GM12878 (cell line): Measurements from ENCODE around the gene MAP4. TPM values are rescaled to one million over a fixed set of nuclear protein-coding genes. Genes with fewer than 3 reads are reported as not detected.
A peak's percentile ranks its signal among the peaks of the same experiment; 100 is the strongest.

Source experiments
- ATAC-seq: fragments of 200-7000 bp; cut with Tn5 transposase; 3 replicates; pipeline ENCODE4 v1.9.1; 2020; ENCODE audit warnings: mild to moderate bottlenecking, moderate library complexity
- BruUV-seq: library from RNA; stranded (reverse); fragments of 400-500 nt; replicated peaks from 2 replicates; lab custom pipeline; 2021; lab: Mats Ljungman, UMichigan
- CTCF ChIA-PET: fragments of 300-600 bp; sonication (Branson Sonifier 250); formaldehyde crosslinking; extraction: SDS; loops from one replicate; lab custom pipeline; 2021; ENCODE audit warnings: inconsistent platforms; lab: Yijun Ruan, JAX
- POLR2A ChIA-PET: fragments of 350-600 bp; formaldehyde crosslinking; extraction: SDS; loops from one replicate; lab custom pipeline; 2021; ENCODE audit warnings: inconsistent platforms; lab: Charles Lee
- RAD21 ChIA-PET: fragments of 300-600 bp; sonication (Branson Sonifier 250); formaldehyde crosslinking; loops from one replicate; lab custom pipeline; 2023; ENCODE audit warnings: antibody characterized with exemption; ENCODE audit not compliant: unreplicated experiment; lab: Charles Lee
- SMC1A ChIA-PET: fragments of 300-600 bp; sonication (Branson Sonifier 250); formaldehyde crosslinking; loops from one replicate; lab custom pipeline; 2023; ENCODE audit not compliant: unreplicated experiment, uncharacterized antibody; lab: Charles Lee
- DNase-seq: peaks from one replicate; pipeline ENCODE4 v3.0.0-alpha.2; 2011; ENCODE audit warnings: low read depth, low spot score
- FAIRE-seq: peaks from 3 replicates; lab custom pipeline; 2011; peaks lifted over from hg19 to GRCh38; lab: Jason Lieb, UNC
- H2AFZ ChIP-seq: 2 replicates; pipeline ENCODE4 v1.6.0; 2011; ENCODE audit warnings: low read depth, low read length, control low read depth; ENCODE audit not compliant: control insufficient read depth
- H3K27ac ChIP-seq: 2 replicates; pipeline ENCODE4 v1.5.1; 2011; ENCODE audit warnings: control low read depth; ENCODE audit not compliant: control insufficient read depth, insufficient read depth
- H3K27me3 ChIP-seq, 2 experiments: replicated peaks in 1 of 2; 2 replicates each; pipeline versions ENCODE4 v1.6.0 to v1.6.1; 2011; ENCODE audit warnings: low read length in 1 of 2; ENCODE audit not compliant: control insufficient read depth in 2 of 2, insufficient read depth in 2 of 2
- H3K36me3 ChIP-seq, 2 experiments: 2 replicates each; pipeline ENCODE4 v1.5.1; 2011; ENCODE audit warnings: low read length in 1 of 2; ENCODE audit not compliant: control insufficient read depth in 2 of 2, insufficient read depth in 2 of 2
- H3K4me1 ChIP-seq: 2 replicates; pipeline ENCODE4 v1.6.1; 2011; ENCODE audit warnings: mild to moderate bottlenecking, low read length, moderate library complexity, mixed read lengths; ENCODE audit not compliant: control insufficient read depth, insufficient read depth
- H3K4me2 ChIP-seq: 2 replicates; pipeline ENCODE4 v1.6.0; 2011; ENCODE audit warnings: control low read depth; ENCODE audit not compliant: control insufficient read depth, insufficient read depth
- H3K4me3 ChIP-seq: fragments of 200-600 bp; sonication (generic); 2 replicates; pipeline ENCODE4 v1.5.1; 2016
- H3K79me2 ChIP-seq: 2 replicates; pipeline ENCODE4 v1.6.0; 2011; ENCODE audit warnings: low read length; ENCODE audit not compliant: control insufficient read depth, insufficient read depth
- H3K9ac ChIP-seq: 2 replicates; pipeline ENCODE4 v1.8.0; 2011; ENCODE audit warnings: low read length, control low read depth, mixed read lengths; ENCODE audit not compliant: control insufficient read depth, insufficient read depth
- H3K9me3 ChIP-seq: replicated peaks from 3 replicates; pipeline ENCODE4 v1.5.1; 2011; ENCODE audit warnings: mild to moderate bottlenecking, low read length; ENCODE audit not compliant: control insufficient read depth, insufficient read depth
- H4K20me1 ChIP-seq: 2 replicates; pipeline ENCODE4 v1.6.0; 2011; ENCODE audit not compliant: control insufficient read depth, insufficient read depth
- BCL11A ChIP-seq: IDR thresholded peaks from 2 replicates; pipeline ENCODE4 v1.6.1; 2011; ENCODE audit warnings: low read depth, low read length
- CHD1 ChIP-seq: IDR thresholded peaks from 2 replicates; pipeline ENCODE4 v1.6.1; 2012; ENCODE audit warnings: low read depth, low read length, improper control_type of control experiment
- EED ChIP-seq: sonication (generic); IDR thresholded peaks from 2 replicates; pipeline ENCODE4 v1.6.1; 2016; ENCODE audit warnings: antibody characterized with exemption, low read depth
- ETV6 ChIP-seq, 2 experiments: fragments of 450-650 bp in 1 of 2; IDR thresholded peaks in 1 of 2; conservative IDR thresholded peaks in 1 of 2; 2 replicates each; pipeline ENCODE4 v1.6.1; 2014; ENCODE audit warnings: antibody characterized with exemption in 1 of 2, borderline replicate concordance in 1 of 2, low read depth in 1 of 2, mild to moderate bottlenecking in 1 of 2, moderate library complexity in 1 of 2
- IKZF1 ChIP-seq: fragments of 450-650 bp; conservative IDR thresholded peaks from 2 replicates; pipeline ENCODE4 v1.6.1; 2017; ENCODE audit warnings: antibody characterized with exemption, mild to moderate bottlenecking
- JUND ChIP-seq: IDR thresholded peaks from 2 replicates; pipeline ENCODE4 v1.6.1; 2012; ENCODE audit warnings: low read depth, mild to moderate bottlenecking, low read length, improper control_type of control experiment, moderate library complexity
- MAX ChIP-seq: IDR thresholded peaks from 2 replicates; pipeline ENCODE4 v1.6.1; 2012; ENCODE audit warnings: low read depth, low read length, improper control_type of control experiment
- PAX5 ChIP-seq: IDR thresholded peaks from 2 replicates; pipeline ENCODE4 v1.6.1; 2011; ENCODE audit warnings: low read depth, low read length, borderline replicate concordance
- PBX3 ChIP-seq: IDR thresholded peaks from 2 replicates; pipeline ENCODE4 v1.6.1; 2011; ENCODE audit warnings: mild to moderate bottlenecking, low read depth, low read length, moderate library complexity; ENCODE audit not compliant: insufficient replicate concordance
- SIN3A ChIP-seq: IDR thresholded peaks from 2 replicates; pipeline ENCODE4 v1.6.1; 2012; ENCODE audit warnings: low read depth, low read length, improper control_type of control experiment
- STAT3 ChIP-seq: IDR thresholded peaks from 2 replicates; pipeline ENCODE4 v1.6.1; 2011; ENCODE audit warnings: low read depth, low read length, improper control_type of control experiment
- TAF1 ChIP-seq: IDR thresholded peaks from 2 replicates; pipeline ENCODE4 v1.6.1; 2011; ENCODE audit warnings: mild to moderate bottlenecking, low read depth, low read length, borderline replicate concordance
- TCF12 ChIP-seq: IDR thresholded peaks from 2 replicates; pipeline ENCODE4 v1.6.1; 2011; ENCODE audit warnings: low read depth, mild to moderate bottlenecking, low read length
- WGBS: methylation state at CpG from one replicate; pipeline ENCODE4 v1.1.6; 2016; ENCODE audit warnings: low lambda C conversion rate; ENCODE audit not compliant: insufficient replicate concordance, insufficient coverage; ENCODE audit errors: missing lambda C conversion rate; 5-methylcytosine and 5-hydroxymethylcytosine counted together
- in situ Hi-C: fragments of 300-500 bp; cut with MboI; formaldehyde crosslinking; loops from 9 replicates; pipeline ENCODE4 v1.14.3; 2018; ENCODE audit warnings: mixed read lengths
- intact Hi-C: fragments of 100-400 bp; cut with micrococcal nuclease; formaldehyde crosslinking; loops from one replicate; pipeline ENCODE4 v1.14.2; 2022; ENCODE audit not compliant: unreplicated experiment
- polyA plus RNA-seq, 11 experiments: library from polyadenylated mRNA; depleted of rRNA in 4 of 11; unstranded in 6 of 11; stranded (reverse) in 5 of 11; fragments of >200 nt; fragmentation: Nextera tagmentation in 4 of 11; fragmentation: Illumina TruSeq in 1 of 11; extraction: Ambion mirVana in 4 of 11; extraction: Trizol in 1 of 11; gene quantifications; 1 replicate in 1 of 11; 2 replicates in 10 of 11; pipeline versions ENCODE4 v1.2.1 to v1.2.3, GENCODE V29; 2011 to 2016; ENCODE audit warnings: inconsistent platforms in 2 of 11, missing spikeins in 2 of 11, low read depth in 1 of 11
- total RNA-seq, 4 experiments: library from RNA; depleted of rRNA in 3 of 4; stranded (reverse); fragments of >200 nt in 3 of 4; fragmentation: Illumina TruSeq in 1 of 4; extraction: Trizol in 1 of 4; gene quantifications; 2 replicates each; pipeline versions ENCODE4 v1.2.1 to v1.2.3, GENCODE V29; 2013 to 2021
- TF ChIP-seq, protein P1 (sequence below): fragments of 450-650 bp; formaldehyde crosslinking; IDR thresholded peaks from 2 replicates; pipeline ENCODE4 v1.4.0; 2022; ENCODE audit warnings: mild to moderate bottlenecking, moderate library complexity
- TF ChIP-seq, protein P2 (sequence below): fragments of 450-650 bp; IDR thresholded peaks from 2 replicates; pipeline ENCODE4 v1.6.1; 2017; ENCODE audit warnings: antibody characterized with exemption, mild to moderate bottlenecking, moderate library complexity

The MAP4 gene
- total and polyA plus RNA-seq, 10 of the 15 experiments (the other 5 are each of a cell fraction or from before 2014, with no cell fraction given), result 22.2 to 145 (median 47.2) TPM

GRCh38 chr3:48015431-48016180 is 610 bp downstream of the MAP4 start:
- no peaks in the 10 kb centered on the region for H3K9me3 ChIP-seq
- in situ Hi-C loops (no loop called here), intact Hi-C loops (no loop called here)
- ChIA-PET POLR2A (no interaction called here), SMC1A (interaction anchor here (1.2 kb wide), 1 partner anchor 10 kb away, joined by 4 read pairs; no protein-coding TSS in a partner anchor), RAD21 (interaction anchor here (0.9 to 1.2 kb wide), 3 partner anchors 18 to 136 kb away, joined by 3 read pairs; no protein-coding TSS in a partner anchor), CTCF (interaction anchor here (0.8 to 2.8 kb wide), 4 partner anchors 16 to 136 kb away, joined by 3 to 7 read pairs (median 7); no protein-coding TSS in a partner anchor)
- no peak overlapping the region for H3K9ac ChIP-seq
- ATAC-seq (peak; percentile 28), FAIRE-seq (no peak), DNase-seq (no peak)
- peaks cover 0 to 1% of the 10 kb centered on the region in 2 experiments; a peak in 2 of 4 replicates for H3K36me3 ChIP-seq
- peaks cover 36% of the 10 kb centered on the region for H3K79me2 ChIP-seq
- WGBS, result 95% methylated on average over 3 of the region's 3 CpGs
- H3K4me1 ChIP-seq, result no peaks in the 10 kb centered on the region; the same call in 1 of the 2 replicates
- H4K20me1 ChIP-seq, result no peaks in the 10 kb centered on the region
- no peak overlapping the region for H3K27ac ChIP-seq
- no TSS peak for BruUV-seq
- H3K4me2 ChIP-seq, result no peak overlapping the region
- no peak overlapping the region for H3K4me3 ChIP-seq
- H3K27me3 ChIP-seq, result no peaks in the 10 kb centered on the region
- TF ChIP-seq ETV6 (conservative IDR thresholded peaks at IDR 0.05 in 1 of 2, IDR thresholded peaks at IDR 0.05 in 1 of 2; ENCODE audit: borderline replicate concordance in 1 of 2, low read depth in 1 of 2) (no peak), TAF1 (no peak), JUND (no peak), STAT3 (no peak), TCF12 (no peak), BCL11A (no peak), EED (no peak), SIN3A (no peak), CHD1 (no peak), MAX (no peak), PAX5 (no peak), PBX3 (no peak), IKZF1 (no peak)
- TF ChIP-seq, protein P1, sequence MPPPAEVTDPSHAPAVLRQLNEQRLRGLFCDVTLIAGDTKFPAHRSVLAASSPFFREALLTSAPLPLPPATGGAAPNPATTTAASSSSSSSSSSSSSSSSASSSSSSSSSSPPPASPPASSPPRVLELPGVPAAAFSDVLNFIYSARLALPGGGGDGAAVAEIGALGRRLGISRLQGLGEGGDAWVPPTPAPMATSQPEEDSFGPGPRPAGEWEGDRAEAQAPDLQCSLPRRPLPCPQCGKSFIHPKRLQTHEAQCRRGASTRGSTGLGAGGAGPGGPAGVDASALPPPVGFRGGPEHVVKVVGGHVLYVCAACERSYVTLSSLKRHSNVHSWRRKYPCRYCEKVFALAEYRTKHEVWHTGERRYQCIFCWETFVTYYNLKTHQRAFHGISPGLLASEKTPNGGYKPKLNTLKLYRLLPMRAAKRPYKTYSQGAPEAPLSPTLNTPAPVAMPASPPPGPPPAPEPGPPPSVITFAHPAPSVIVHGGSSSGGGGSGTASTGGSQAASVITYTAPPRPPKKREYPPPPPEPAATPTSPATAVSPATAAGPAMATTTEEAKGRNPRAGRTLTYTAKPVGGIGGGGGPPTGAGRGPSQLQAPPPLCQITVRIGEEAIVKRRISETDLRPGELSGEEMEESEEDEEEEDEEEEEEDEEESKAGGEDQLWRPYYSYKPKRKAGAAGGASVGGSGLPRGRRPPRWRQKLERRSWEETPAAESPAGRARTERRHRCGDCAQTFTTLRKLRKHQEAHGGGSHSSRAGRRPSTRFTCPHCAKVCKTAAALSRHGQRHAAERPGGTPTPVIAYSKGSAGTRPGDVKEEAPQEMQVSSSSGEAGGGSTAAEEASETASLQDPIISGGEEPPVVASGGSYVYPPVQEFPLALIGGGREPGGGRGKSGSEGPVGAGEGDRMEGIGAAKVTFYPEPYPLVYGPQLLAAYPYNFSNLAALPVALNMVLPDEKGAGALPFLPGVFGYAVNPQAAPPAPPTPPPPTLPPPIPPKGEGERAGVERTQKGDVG (CRISPR knock-in tag), result no peak
- TF ChIP-seq, protein P2, sequence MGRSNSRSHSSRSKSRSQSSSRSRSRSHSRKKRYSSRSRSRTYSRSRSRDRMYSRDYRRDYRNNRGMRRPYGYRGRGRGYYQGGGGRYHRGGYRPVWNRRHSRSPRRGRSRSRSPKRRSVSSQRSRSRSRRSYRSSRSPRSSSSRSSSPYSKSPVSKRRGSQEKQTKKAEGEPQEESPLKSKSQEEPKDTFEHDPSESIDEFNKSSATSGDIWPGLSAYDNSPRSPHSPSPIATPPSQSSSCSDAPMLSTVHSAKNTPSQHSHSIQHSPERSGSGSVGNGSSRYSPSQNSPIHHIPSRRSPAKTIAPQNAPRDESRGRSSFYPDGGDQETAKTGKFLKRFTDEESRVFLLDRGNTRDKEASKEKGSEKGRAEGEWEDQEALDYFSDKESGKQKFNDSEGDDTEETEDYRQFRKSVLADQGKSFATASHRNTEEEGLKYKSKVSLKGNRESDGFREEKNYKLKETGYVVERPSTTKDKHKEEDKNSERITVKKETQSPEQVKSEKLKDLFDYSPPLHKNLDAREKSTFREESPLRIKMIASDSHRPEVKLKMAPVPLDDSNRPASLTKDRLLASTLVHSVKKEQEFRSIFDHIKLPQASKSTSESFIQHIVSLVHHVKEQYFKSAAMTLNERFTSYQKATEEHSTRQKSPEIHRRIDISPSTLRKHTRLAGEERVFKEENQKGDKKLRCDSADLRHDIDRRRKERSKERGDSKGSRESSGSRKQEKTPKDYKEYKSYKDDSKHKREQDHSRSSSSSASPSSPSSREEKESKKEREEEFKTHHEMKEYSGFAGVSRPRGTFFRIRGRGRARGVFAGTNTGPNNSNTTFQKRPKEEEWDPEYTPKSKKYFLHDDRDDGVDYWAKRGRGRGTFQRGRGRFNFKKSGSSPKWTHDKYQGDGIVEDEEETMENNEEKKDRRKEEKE, result no peak
- H2AFZ ChIP-seq, result no peak overlapping the region
